Activated CD4-positive, alpha-beta T cell treated with anti-CD3 and anti-CD28 coated beads, Interleukin-2, Interleukin-6, amounts not matched to agents 100 ng/mL and 50 ng/mL, durations not matched to agents 16 hours and 8 hours (primary cell): ENCODE measurements around the gene DAAM2.

Experiments used
- DNase-seq: peaks from one replicate; pipeline ENCODE4 v3.0.0-alpha.2; 2020

Gene DAAM2

GRCh38 chr6:39820553-39820952 lies 28.4 kb downstream of the DAAM2 start:
- no peak for DNase-seq

- DNase-seq, result no peak
Measured at GRCh38 chr6:39821046-39821740, 29.0 kb downstream of the DAAM2 start.

GRCh38 chr6:39821742-39822532 lies 29.8 kb downstream of the DAAM2 start:
- no peak for DNase-seq

GRCh38 chr6:39822846-39823815 lies 31.0 kb downstream of the DAAM2 start:
- DNase-seq, result no peak

- no peak for DNase-seq
Measured at GRCh38 chr6:39824030-39824926, 32.1 kb downstream of the DAAM2 start.

- no peak for DNase-seq
Measured at GRCh38 chr6:39829331-39829730, 37.2 kb downstream of the DAAM2 start.

GRCh38 chr6:39830444-39830843 lies 38.3 kb downstream of the DAAM2 start:
- no peak for DNase-seq

- no peak for DNase-seq
Measured at GRCh38 chr6:39831701-39832100, 39.5 kb downstream of the DAAM2 start.

GRCh38 chr6:39834278-39834677 lies 42.1 kb downstream of the DAAM2 start:
- DNase-seq, result no peak

GRCh38 chr6:39834866-39835265 lies 42.7 kb downstream of the DAAM2 start:
- no peak for DNase-seq

GRCh38 chr6:39835821-39836295 lies 43.7 kb downstream of the DAAM2 start:
- no peak for DNase-seq

GRCh38 chr6:39836606-39837005 lies 44.4 kb downstream of the DAAM2 start:
- no peak for DNase-seq

- no peak for DNase-seq
Measured at GRCh38 chr6:39839445-39839844, 47.3 kb downstream of the DAAM2 start.

- DNase-seq, result no peak
Measured at GRCh38 chr6:39840781-39841180, 48.6 kb downstream of the DAAM2 start.

- no peak for DNase-seq
Measured at GRCh38 chr6:39841291-39841690, 49.1 kb downstream of the DAAM2 start.

- DNase-seq, result no peak
Measured at GRCh38 chr6:39841923-39842322, 49.7 kb downstream of the DAAM2 start.

- DNase-seq, result no peak
Measured at GRCh38 chr6:39843305-39844020, 51.3 kb downstream of the DAAM2 start.

- no peak for DNase-seq
Measured at GRCh38 chr6:39844866-39845265, 52.7 kb downstream of the DAAM2 start.

GRCh38 chr6:39847221-39847620 lies 55.0 kb downstream of the DAAM2 start:
- no peak for DNase-seq

GRCh38 chr6:39848171-39848570 lies 56.0 kb downstream of the DAAM2 start:
- DNase-seq, result no peak

- no peak for DNase-seq
Measured at GRCh38 chr6:39849228-39849627, 57.1 kb downstream of the DAAM2 start.
